GM13977 (cell line): ENCODE data around the gene RASGRF1.

Experiments
- DNase-seq: peaks from one replicate; pipeline ENCODE4 v3.0.0; 2012; ENCODE audit warnings: low spot score
- CTCF ChIP-seq: IDR thresholded peaks from 2 replicates; pipeline ENCODE4 v1.5.1; 2012; ENCODE audit warnings: mild to moderate bottlenecking, control low read depth; ENCODE audit not compliant: insufficient read depth; ENCODE audit errors: extremely low read depth, missing control alignments
- in situ Hi-C: fragments of 300-500 bp; cut with MboI; formaldehyde crosslinking; loops from one replicate; pipeline ENCODE4 v1.12.0; 2022; ENCODE audit warnings: low sequenced_read_pairs, low pct_unique_long_range_greater_than_20kb, mixed read lengths, inconsistent platforms; ENCODE audit not compliant: unreplicated experiment

Gene RASGRF1

GRCh38 chr15:78992416-78993256, 97.9 kb downstream of the RASGRF1 start:
- DNase-seq = no peak
- no peak for TF ChIP-seq CTCF
- in situ Hi-C loops = no loop called here

- in situ Hi-C loops = no loop called here
- no peak for DNase-seq
- TF ChIP-seq CTCF = no peak
These were observed 98.7 kb downstream of the RASGRF1 start for GRCh38 chr15:78991879-78992278.

- no peak for TF ChIP-seq CTCF
- in situ Hi-C loops = no loop called here
- no peak for DNase-seq
These were observed 99.1 kb downstream of the RASGRF1 start for GRCh38 chr15:78991476-78991875.

GRCh38 chr15:78990278-78990677, 100.3 kb downstream of the RASGRF1 start:
- in situ Hi-C loops = no loop called here
- TF ChIP-seq CTCF = no peak
- DNase-seq = no peak

- no peak for TF ChIP-seq CTCF
- in situ Hi-C loops = loop anchor here (10.0 kb wide), 1 partner anchor 75 kb away; no protein-coding TSS in a partner anchor
- no peak for DNase-seq
These were observed 100.8 kb downstream of the RASGRF1 start for GRCh38 chr15:78989701-78990240.

GRCh38 chr15:78988361-78988911, 102.1 kb downstream of the RASGRF1 start:
- peak; percentile 48 for DNase-seq
- TF ChIP-seq CTCF = no peak
- in situ Hi-C loops = loop anchor here (10.0 kb wide), 1 partner anchor 74 kb away; no protein-coding TSS in a partner anchor
